SIG-M5 (cell line): ENCODE results near the gene RCAN2.
"Not testable (repeated sequence)": the region's sequence is repeated elsewhere in the genome, so short reads cannot be mapped to it uniquely, and the experiment has no call there.

Experiments
- DNase-seq: peaks from one replicate; lab custom pipeline; 2025; lab: John Stamatoyannopoulos, UW

RCAN2 gene

GRCh38 chr6:46440141-46440540, 51.1 kb downstream of the RCAN2 start:
- DNase-seq = no peak

DNA sequence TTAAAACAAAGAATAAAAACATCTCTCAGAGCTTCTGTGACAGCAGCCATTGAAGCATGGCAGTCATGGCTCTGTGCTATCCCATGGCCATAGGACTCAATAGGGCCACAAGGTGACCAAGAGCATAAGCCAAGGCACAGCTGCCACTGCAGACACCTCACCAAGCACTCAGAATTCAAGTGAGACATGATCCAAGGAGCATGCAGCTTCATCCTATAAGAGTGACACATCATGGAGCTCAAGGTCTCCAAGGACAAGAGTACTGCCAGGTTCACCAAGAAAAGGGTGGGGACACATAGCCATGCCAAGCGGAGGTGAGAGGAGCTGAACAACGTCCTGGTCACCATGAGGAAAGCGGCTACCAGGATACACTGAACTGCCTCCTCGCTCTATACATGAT, 53.0 kb downstream of the RCAN2 start:
- DNase-seq = no peak

DNA sequence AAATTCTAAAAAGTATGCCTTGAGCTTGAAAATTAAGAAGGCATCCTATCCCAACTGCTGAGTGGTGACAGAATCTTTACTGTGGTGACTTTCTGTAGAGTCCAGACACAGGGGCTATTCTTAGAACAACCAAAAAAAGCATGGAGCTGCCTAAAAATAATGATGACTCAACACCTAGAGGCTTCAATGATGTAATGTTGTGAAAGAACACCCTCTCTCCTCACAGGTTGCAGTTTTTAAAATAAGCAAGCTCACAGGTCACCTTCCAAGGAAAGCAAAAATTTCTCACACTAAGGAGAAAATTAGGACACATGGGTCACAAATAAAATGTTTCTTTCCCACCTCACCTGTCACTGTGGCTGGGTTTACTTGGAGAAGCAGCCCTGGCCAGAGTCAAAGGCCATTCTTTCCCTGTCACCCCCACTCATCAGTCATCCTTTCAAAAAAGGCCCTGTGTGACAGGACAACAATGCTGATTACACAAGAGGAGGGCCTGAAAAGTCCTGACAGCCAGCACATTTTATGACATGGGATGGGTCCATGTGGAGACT, 53.5 kb downstream of the RCAN2 start:
- no peak for DNase-seq

GRCh38 chr6:46422619-46423018, 68.6 kb downstream of the RCAN2 start:
- no peak for DNase-seq

- no peak for DNase-seq
These were observed 69.3 kb downstream of the RCAN2 start for GRCh38 chr6:46421939-46422338.

GRCh38 chr6:46420921-46421638, 70.2 kb downstream of the RCAN2 start:
- DNase-seq = no peak

DNA sequence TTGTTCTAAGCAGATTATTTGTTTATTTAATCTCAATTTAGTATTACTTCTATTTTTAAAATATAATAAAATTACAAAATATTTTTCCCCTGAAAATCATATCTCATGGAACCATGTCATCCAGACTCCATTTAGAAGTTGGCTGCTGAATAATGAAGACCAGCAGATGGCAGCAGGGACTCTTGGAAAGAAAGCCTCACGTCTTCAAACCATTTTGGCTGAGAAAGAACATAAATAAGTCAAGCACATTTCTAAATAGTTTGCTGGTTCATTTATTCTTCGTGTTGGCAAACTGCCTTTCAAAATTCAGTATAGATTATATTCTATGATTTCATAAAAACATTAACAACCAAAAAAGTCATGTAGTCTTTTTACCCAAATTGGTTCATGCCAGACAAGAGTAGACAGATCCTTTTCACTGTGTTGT, 71.7 kb downstream of the RCAN2 start:
- no peak for DNase-seq

- no peak for DNase-seq
These were observed 76.9 kb downstream of the RCAN2 start for GRCh38 chr6:46414398-46414797.

DNA sequence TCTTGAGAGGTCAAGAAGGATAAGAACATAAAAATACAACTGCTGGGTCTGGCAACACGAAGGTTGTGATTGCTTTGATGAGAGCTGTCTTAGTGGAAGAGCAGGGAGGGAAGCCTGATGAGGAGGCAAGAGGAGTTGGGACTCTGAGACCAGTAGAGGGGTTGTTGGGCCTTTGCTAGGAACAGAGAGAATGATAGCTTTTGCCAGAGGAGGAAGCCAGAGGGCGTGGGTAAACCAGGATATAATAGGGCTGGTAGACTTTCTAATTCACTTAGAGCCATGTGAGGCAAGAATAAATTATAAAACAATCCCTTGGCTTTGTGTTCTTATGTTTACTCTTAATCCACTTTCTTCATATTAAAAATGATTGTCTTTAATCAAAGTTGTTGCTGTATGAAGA, 78.6 kb downstream of the RCAN2 start:
- DNase-seq = no peak

DNA sequence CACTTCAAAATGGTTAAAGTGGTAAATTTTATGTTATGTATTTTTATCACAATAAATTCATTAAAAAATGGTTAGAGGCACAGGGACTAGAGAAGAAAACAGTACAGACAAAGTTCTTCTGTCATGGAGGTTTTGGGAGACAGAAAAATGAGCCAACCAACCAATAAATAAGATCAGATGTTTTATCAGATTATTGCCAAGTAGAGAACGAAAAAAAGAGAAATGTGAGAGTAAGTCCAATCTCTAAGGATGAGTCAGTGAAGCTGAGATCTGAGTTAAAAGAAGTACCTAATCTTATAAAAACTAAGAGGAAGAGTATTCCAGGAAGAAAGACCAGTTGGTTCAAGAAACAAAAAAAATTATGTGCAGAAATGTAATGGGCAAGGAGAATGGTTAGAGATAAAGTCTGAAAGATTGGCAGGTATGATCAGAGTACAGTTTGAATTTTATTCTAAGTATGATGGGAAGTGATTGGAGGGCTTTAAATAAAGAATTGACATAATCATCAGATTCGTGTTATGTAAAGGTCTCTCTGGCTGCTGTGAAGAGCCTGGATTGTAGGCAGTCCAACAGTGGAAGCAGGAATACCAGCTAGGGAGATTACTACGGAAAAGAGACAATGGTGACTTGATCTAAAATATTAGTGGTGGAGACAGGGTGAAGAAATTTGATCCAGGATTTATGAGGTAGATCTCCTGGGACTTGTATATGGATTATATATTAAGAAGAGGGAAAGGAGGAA, 79.6 kb downstream of the RCAN2 start:
- DNase-seq = no peak

GRCh38 chr6:46410334-46410953, 80.8 kb downstream of the RCAN2 start:
- no peak for DNase-seq

DNA sequence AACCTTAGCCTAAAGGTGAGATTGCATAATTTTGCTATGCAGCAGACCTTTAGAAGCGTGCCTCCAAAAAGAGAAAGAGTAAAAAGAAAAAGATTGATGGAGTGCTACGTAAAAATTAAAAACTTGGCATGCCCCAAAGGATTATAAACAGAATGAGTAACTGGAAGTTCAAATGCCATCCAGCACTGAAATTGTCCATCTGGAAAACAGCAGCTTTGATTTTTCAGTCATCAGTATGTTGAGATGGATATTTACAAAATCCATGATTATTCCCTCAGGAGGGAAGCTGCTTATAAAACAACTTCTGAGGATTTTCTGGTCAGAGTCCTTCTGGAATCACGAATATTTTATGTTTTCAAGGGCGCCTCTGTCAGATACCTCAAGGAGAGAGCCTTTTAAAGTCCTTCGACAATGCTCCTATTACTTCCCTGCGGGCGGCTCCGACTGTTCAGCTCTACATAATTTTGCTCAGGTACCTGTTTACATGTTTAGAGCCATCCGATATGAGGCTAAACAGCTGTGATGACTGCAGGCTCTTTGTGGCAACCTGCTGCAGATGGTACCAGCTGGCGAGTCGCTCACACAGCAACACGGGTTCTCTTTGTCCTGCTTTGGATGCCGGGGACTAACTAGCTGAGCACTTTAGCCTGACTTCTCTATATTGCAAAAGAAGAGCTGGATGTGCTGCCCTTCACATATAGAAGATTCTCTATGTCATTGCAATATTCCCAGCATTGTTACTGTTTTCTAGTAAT, 83.3 kb downstream of the RCAN2 start:
- DNase-seq = no peak

DNA sequence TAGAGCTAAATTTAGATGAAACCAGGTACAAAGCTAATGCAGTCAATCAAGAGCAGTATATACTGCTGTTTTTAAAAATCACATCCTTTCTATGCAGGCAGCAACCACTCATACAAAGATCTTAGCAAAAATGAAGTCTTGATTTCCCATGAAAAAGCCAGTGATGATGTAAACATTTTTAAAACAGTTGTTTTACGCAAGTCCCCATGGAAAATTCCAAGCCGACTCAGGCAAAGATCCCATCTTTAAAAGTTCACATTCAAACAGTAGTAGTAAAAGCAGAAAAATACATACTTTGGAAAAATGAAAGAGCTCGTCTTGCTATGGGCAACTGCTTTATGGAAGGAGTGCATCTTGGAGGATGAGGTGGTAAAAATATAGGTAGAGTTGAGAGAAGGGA, 84.0 kb downstream of the RCAN2 start:
- no peak for DNase-seq

DNA sequence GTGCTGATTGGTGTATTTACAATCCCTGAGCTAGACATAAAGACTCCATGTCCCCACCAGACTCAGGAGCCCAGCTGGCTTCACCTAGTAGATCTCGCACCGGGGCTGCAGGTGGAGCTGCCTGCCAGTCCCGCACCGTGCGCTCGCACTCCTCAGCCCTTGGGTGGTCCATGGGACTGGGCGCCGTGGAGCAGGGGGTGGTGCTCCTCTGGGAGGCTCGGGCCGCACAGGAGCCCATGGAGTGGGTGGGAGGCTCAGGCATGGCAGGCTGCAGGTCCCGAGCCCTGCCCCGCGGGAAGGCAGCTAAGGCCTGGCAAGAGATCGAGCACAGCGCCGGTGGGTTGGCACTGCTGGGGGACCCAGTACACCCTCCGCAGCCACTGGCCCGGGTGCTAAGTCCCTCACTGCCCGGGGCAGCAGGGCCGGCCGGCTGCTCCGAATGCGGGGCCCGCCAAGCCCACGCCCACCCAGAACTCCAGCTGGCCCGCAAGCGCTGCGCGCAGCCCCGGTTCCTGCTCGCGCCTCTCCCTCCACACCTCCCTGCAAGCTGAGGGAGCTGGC, 85.5 kb downstream of the RCAN2 start:
- DNase-seq = not testable (repeated sequence)

DNA sequence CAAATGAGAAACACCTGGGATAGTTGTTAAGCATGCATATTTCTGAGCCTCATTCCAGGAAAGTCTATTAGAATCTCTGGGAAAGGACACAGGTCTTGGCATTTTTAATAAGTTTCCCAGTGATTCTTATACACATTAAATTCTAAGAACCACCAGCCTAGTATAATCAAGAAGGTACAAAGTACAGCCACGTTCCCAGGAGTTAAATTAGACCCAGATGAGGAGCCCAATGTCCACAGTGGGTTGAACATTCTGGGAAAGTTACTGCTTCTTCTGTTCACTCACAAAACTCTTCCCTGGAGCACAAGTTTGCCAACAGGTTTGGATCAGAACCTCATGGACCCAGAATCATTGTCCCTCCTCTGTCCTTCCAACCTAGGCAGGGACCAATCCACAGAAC, 90.4 kb downstream of the RCAN2 start:
- DNase-seq = no peak

DNA sequence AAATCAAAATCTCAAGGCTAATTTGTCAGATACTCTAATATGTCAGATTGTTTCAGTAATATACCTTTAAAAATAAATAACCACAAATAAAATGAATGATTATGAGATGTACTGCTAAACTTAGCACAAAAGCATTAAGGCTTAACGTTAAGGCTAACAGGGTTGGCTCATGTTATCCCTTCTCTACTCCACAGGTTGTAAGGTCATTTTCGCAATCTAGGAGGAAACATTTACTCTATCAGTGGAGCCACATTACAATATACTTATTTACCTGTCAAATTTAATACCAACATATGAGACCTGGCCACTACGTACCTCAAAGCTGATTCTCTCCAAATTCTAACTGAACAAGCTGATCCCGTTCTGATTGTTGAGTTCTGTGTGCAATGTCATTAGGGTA, 95.7 kb downstream of the RCAN2 start:
- no peak for DNase-seq

DNA sequence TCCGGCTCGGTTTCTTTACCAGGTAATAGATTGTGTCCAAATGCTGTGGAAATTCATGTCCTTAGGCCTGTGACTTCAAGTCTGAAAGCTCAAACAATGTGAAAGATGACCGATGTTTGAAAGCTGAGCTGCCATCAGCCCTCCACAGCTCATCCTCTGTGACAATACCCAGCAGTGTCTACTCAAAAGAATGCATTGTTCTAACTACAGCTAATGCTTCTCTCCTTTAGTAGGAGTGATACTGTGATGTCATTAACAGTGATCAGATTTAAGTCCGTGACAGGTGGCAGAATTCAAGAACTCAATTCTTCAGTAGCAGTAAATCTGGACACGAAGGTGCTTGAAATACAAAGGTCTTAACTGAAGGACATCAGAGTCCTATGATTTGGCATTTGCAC, 97.3 kb downstream of the RCAN2 start:
- no peak for DNase-seq

- no peak for DNase-seq
These were observed 97.9 kb downstream of the RCAN2 start for GRCh38 chr6:46393161-46393939.

GRCh38 chr6:46392294-46392693, 99.0 kb downstream of the RCAN2 start:
- no peak for DNase-seq

DNA sequence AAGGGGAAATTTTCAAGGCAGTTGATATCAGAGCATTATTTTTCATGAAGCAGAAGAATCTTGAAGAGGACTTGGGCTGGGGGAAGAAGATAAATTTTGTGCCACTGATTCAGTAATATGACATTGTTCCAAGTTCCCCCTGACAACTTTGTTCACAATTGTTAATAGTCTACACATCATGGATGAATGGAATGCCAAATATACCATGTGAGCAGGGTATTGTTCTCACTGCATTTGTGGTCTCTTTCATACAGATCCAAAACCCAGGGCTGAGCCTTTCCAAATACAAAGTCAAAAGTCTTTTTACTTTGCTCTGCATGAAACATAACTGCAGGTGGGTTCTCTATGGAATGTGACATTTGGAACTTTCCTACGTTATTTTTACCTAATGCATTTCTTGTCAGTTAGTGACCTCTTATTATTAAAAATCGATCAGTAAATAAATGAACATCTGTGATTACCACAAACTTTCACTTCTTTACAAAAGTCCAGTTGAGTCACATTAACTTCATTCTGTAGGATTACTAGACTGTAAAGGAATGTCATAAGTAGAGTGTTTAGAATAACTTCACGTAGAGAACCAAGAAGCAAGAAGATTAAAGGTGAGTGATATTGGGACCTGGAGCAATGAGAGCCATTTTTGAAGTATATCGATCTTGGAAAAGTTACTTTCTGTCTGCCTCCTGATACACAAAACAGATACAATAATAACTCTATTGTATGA, 100.9 kb downstream of the RCAN2 start:
- DNase-seq = no peak
